Dendritic cell treated with granulocyte-macrophage colony-stimulating factor and Interleukin-4, amounts not matched to agents 40 ng/mL and 50 ng/mL, for 4 days (primary cell): ENCODE data around the gene SEZ6.

Experiments used
- H3K27ac Mint-ChIP-seq: one replicate; pipeline ENCODE4 v1.8.0; 2022; ENCODE audit warnings: mild to moderate bottlenecking, mixed read lengths
- H3K27me3 Mint-ChIP-seq: one replicate; pipeline ENCODE4 v1.8.0; 2022; ENCODE audit warnings: mild to moderate bottlenecking, mixed read lengths
- H3K36me3 Mint-ChIP-seq: one replicate; pipeline ENCODE4 v1.8.0; 2022; ENCODE audit warnings: low read depth, mixed read lengths
- H3K4me1 Mint-ChIP-seq: one replicate; pipeline ENCODE4 v1.8.0; 2022; ENCODE audit warnings: low read depth, mixed read lengths
- H3K4me3 Mint-ChIP-seq: one replicate; pipeline ENCODE4 v1.8.0; 2022; ENCODE audit warnings: mild to moderate bottlenecking, moderate library complexity, mixed read lengths
- H3K9me3 Mint-ChIP-seq: one replicate; pipeline ENCODE4 v1.8.0; 2022; ENCODE audit warnings: mixed read lengths
- intact Hi-C: fragments of 100-400 bp; cut with micrococcal nuclease; formaldehyde crosslinking; loops from one replicate; pipeline ENCODE4 v1.15.0; 2022

Gene SEZ6

DNA sequence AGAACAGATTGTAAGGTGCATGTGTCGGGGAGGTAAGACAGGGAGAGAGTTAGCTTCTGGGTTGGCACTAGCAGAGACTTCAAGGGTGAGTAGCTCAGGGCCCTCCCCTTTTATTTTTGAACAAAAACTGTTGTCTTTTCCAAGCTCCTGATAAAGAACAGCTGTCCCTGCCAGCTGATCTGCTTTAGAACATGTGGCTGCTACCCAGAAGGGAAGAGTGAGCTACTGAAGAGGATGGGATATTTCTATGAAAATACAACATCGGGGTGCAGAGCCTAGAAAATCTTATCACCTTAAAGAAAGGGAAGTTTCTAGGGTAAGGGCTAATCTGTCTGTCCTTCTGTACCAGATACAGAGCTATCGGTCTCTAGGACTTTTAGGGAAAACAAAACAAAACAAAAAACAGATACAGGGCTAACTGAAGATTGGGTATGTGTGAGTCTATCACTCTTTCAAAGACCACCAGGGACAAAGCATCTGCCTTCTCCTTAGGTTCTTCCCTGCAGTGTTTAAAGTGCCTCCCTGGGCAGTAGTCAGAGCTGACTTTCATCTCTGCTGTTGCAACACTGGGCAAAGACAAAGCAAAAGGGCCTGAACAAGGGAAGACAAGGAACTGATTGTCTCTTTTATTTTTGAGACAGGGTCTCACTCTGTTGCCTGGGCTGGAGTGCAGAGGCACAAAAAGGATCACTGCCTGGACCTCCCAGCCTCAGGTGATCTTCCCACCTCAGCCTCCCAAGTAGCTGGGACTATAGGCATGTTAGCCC is 97.9 kb downstream of the SEZ6 start:
- H3K27ac Mint-ChIP-seq: no peak overlapping the region
- intact Hi-C loops: no loop called here
- no peaks in the 10 kb centered on the region for H3K27me3 Mint-ChIP-seq

DNA sequence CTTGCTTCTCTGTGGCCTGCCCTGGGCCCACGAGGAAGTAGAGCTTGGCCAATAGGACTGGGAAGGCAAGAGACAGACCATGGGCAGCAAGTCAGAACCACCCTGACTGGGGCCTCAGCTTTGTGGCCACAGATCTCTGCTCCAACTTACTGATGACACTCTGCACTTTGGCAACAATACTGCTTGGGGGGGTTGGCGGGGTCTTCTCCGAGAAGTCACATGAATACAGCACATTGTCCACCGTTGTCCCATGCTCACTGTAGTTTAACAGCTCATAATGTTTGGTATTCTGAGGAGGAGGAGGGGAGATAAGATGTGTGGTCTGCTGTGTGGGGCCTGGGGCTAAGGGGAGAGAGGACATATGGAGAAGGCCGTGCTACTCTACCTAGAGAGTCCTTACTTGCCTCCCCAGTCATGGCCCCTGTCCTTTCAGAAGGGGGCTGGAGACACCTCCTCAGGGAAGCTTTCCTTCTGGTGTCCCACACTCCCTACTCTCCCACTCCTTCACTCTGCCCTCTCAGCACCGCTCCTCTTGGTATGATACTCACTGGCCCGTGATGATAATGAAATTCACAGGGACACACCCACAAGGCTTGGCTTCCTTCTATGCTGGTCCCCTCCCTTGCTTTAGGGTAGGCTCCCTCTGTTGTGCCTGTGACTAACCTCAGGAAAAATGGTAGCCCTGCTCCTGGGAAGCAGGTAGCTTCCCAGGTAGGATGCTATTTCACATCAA is 99.0 kb downstream of the SEZ6 start:
- Mint-ChIP-seq H3K4me3 (no peak overlapping the region), H3K9me3 (no peaks in the 10 kb centered on the region), H3K27ac (no peak overlapping the region), H3K4me1 (peaks cover 30% of the 10 kb centered on the region), H3K36me3 (peaks cover 68% of the 10 kb centered on the region), H3K27me3 (peaks cover under 1% of the 10 kb centered on the region)
- intact Hi-C loops: no loop called here

More for the DNA sequence above, 97.9 kb downstream of the SEZ6 start:
- Mint-ChIP-seq H3K36me3 (peaks cover 78% of the 10 kb centered on the region), H3K4me1 (peaks cover 20% of the 10 kb centered on the region), H3K9me3 (no peaks in the 10 kb centered on the region), H3K4me3 (no peak overlapping the region)

DNA sequence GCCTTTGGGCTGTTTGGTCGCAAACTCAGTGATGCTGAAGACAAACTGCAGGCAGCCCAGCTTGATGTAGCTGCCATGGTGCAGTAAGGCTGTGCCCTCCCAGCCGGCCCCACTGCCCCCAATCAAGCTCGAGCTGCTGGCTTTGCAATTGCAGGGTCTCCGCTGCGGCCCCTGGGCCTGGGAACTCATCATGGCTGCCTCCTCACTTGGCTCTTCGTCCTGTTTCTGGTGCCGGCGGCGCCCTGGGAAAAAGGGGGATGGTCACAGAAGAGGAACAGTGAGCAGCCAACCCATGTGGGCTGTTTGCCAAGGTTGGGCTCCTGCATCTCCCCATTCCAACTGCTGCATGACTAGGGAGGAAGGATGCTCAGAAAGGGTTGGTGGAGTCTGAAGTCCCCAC is 99.6 kb downstream of the SEZ6 start:
- no peak overlapping the region for H3K4me3 Mint-ChIP-seq
- peaks cover 62% of the 10 kb centered on the region for H3K36me3 Mint-ChIP-seq
- no peaks in the 10 kb centered on the region for H3K9me3 Mint-ChIP-seq
- peaks cover 36% of the 10 kb centered on the region for H3K4me1 Mint-ChIP-seq
- intact Hi-C loops: no loop called here
- H3K27me3 Mint-ChIP-seq: peaks cover 2% of the 10 kb centered on the region
- H3K27ac Mint-ChIP-seq: no peak overlapping the region
